Mesenchymal stem cell (in vitro differentiated cells and primary cell): ENCODE measurements around the gene PNCK.
"Not testable (repeated sequence)": the region's sequence is repeated elsewhere in the genome, so short reads cannot be mapped to it uniquely, and the experiment has no call there.

Source experiments
- DNase-seq: peaks from one replicate; pipeline ENCODE4 v3.0.0-alpha.2; 2013
- H2AFZ ChIP-seq: one replicate; pipeline ENCODE4 v1.6.1; 2013; ENCODE audit warnings: low read depth, mild to moderate bottlenecking, control low read depth, inconsistent platforms, low read length, moderate library complexity
- H2AK5ac ChIP-seq: 2 replicates; pipeline ENCODE4 v1.6.1; 2013; ENCODE audit warnings: low read length, moderate library complexity, mild to moderate bottlenecking, inconsistent platforms; ENCODE audit not compliant: severe bottlenecking
- H2BK120ac ChIP-seq: one replicate; pipeline ENCODE4 v1.6.1; 2013; ENCODE audit warnings: low read depth, mild to moderate bottlenecking, inconsistent platforms, low read length, moderate library complexity
- H2BK12ac ChIP-seq, 2 experiments: one replicate each; pipeline ENCODE4 v1.6.1; 2013; ENCODE audit warnings: inconsistent platforms in 2 of 2, low read length in 2 of 2, mild to moderate bottlenecking in 2 of 2, moderate library complexity in 2 of 2, control low read depth in 1 of 2
- H2BK15ac ChIP-seq: one replicate; pipeline ENCODE4 v1.6.1; 2013; ENCODE audit warnings: mild to moderate bottlenecking, low read depth, inconsistent platforms; ENCODE audit not compliant: poor library complexity, severe bottlenecking
- H2BK5ac ChIP-seq: 2 replicates; pipeline ENCODE4 v1.6.1; 2013; ENCODE audit warnings: low read depth, mild to moderate bottlenecking, low read length, control low read depth, inconsistent platforms; ENCODE audit not compliant: poor library complexity, severe bottlenecking
- H3K14ac ChIP-seq, 2 experiments: one replicate each; pipeline ENCODE4 v1.6.1; 2013; ENCODE audit warnings: inconsistent platforms in 2 of 2, low read length in 2 of 2, control low read depth in 1 of 2, mild to moderate bottlenecking in 1 of 2, moderate library complexity in 1 of 2
- H3K18ac ChIP-seq, 2 experiments: one replicate each; pipeline ENCODE4 v1.6.1; 2013; ENCODE audit warnings: inconsistent platforms in 2 of 2, low read length in 2 of 2, control low read depth in 1 of 2, low read depth in 1 of 2, mild to moderate bottlenecking in 1 of 2
- H3K23ac ChIP-seq, 2 experiments: one replicate each; pipeline ENCODE4 v1.6.1; 2013; ENCODE audit warnings: inconsistent platforms in 2 of 2, low read length in 2 of 2, mild to moderate bottlenecking in 2 of 2, moderate library complexity in 2 of 2, control low read depth in 1 of 2
- H3K27ac ChIP-seq: 2 replicates; pipeline ENCODE4 v1.5.1; 2013; ENCODE audit warnings: mild to moderate bottlenecking, moderate library complexity, low read length, control low read depth, inconsistent platforms; ENCODE audit not compliant: poor library complexity, severe bottlenecking
- H3K27me3 ChIP-seq, 2 experiments: 2 replicates each; pipeline versions ENCODE4 v1.6.1 to v1.7.0; 2013; ENCODE audit warnings: low read length in 2 of 2, mild to moderate bottlenecking in 2 of 2, moderate library complexity in 2 of 2, control low read depth in 1 of 2, inconsistent platforms in 1 of 2; ENCODE audit not compliant: control insufficient read depth in 1 of 2, insufficient read depth in 1 of 2
- H3K36me3 ChIP-seq, 2 experiments: 2 replicates each; pipeline versions ENCODE4 v1.6.1 to v1.7.0; 2013; ENCODE audit warnings: low read length in 2 of 2, control low read depth in 1 of 2, inconsistent platforms in 1 of 2, low read depth in 1 of 2, mild to moderate bottlenecking in 1 of 2; ENCODE audit not compliant: insufficient read depth in 2 of 2, control insufficient read depth in 1 of 2
- H3K4ac ChIP-seq, 2 experiments: one replicate each; pipeline ENCODE4 v1.6.1; 2013; ENCODE audit warnings: inconsistent platforms in 2 of 2, low read length in 2 of 2, mild to moderate bottlenecking in 2 of 2, moderate library complexity in 2 of 2, control low read depth in 1 of 2, low read depth in 1 of 2
- H3K4me1 ChIP-seq: 2 replicates; pipeline ENCODE4 v1.6.1; 2013; ENCODE audit warnings: low read depth, low read length, control low read depth; ENCODE audit not compliant: control insufficient read depth, insufficient read depth
- H3K4me2 ChIP-seq: 2 replicates; pipeline ENCODE4 v1.6.1; 2013; ENCODE audit warnings: low read length, mild to moderate bottlenecking, inconsistent platforms; ENCODE audit not compliant: poor library complexity, severe bottlenecking
- H3K4me3 ChIP-seq, 2 experiments: 2 replicates each; pipeline versions ENCODE4 v1.5.1 to v1.7.0; 2013; ENCODE audit warnings: low read length in 2 of 2, mild to moderate bottlenecking in 2 of 2, control low read depth in 1 of 2, low read depth in 1 of 2; ENCODE audit not compliant: insufficient read depth in 1 of 2
- H3K79me1 ChIP-seq: replicated peaks from 2 replicates; pipeline ENCODE4 v1.6.1; 2013; ENCODE audit warnings: mild to moderate bottlenecking, control low read depth, low read length, inconsistent platforms; ENCODE audit not compliant: poor library complexity, severe bottlenecking
- H3K9ac ChIP-seq: 2 replicates; pipeline ENCODE4 v1.7.0; 2013; ENCODE audit warnings: mild to moderate bottlenecking, low read length, moderate library complexity
- H3K9me3 ChIP-seq: 2 replicates; pipeline ENCODE4 v1.7.0; 2013; ENCODE audit warnings: mild to moderate bottlenecking, low read length; ENCODE audit not compliant: control insufficient read depth
- H4K8ac ChIP-seq: one replicate; pipeline ENCODE4 v1.6.1; 2013; ENCODE audit warnings: inconsistent platforms, mild to moderate bottlenecking, low read length, moderate library complexity
- H4K91ac ChIP-seq: one replicate; pipeline ENCODE4 v1.6.1; 2013; ENCODE audit warnings: mild to moderate bottlenecking, low read length, inconsistent platforms
- WGBS: methylation state at CpG from one replicate; pipeline ENCODE4 v1.1.7; 2013; ENCODE audit warnings: mixed read lengths; 5-methylcytosine and 5-hydroxymethylcytosine counted together

The PNCK gene

GRCh38 chrX:153683486-153683885 lies 9.9 kb upstream of the PNCK start:
- not testable (repeated sequence) for DNase-seq, H3K4me2 ChIP-seq, H3K79me1 ChIP-seq, H2BK5ac ChIP-seq, H2BK12ac ChIP-seq, H3K4ac ChIP-seq, H3K36me3 ChIP-seq, H3K27ac ChIP-seq, H3K18ac ChIP-seq, H3K23ac ChIP-seq, H3K4me1 ChIP-seq, H2AFZ ChIP-seq, H2BK120ac ChIP-seq, H3K4me3 ChIP-seq, H3K9me3 ChIP-seq, H2BK15ac ChIP-seq, H2AK5ac ChIP-seq, H3K9ac ChIP-seq, H4K8ac ChIP-seq, H3K14ac ChIP-seq, H4K91ac ChIP-seq
- peaks cover 11 to 45% of the 10 kb centered on the region in 2 experiments for H3K27me3 ChIP-seq
- WGBS: 96% methylated on average over 7 of the region's 8 CpGs

DNA sequence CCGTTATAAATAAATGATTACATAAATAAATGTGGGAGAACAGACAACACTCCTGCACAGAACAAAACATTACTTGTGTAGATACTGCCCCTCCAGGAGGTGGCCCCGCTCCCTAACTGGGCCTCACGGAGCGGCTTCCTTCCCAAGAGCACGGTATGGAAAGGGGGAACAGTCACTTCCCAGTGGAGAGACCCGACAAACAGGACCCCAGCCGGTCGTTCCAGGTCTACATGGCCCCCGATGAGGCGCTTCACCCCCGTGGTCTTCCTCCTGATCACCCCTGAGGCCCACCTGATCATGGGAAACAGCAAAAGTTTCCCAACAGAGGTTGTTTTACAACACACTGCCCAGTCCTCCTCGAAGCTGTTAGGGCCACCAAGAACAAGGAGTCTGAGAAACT lies 7.6 kb upstream of the PNCK start:
- Histone ChIP-seq H4K8ac (no peak overlapping the region), H3K4ac (no peak overlapping the region), H2BK15ac (no peak overlapping the region), H2BK120ac (no peak overlapping the region), H3K18ac (no peak overlapping the region), H3K23ac (no peak overlapping the region), H3K4me3 (no peak overlapping the region), H3K14ac (no peak overlapping the region), H3K36me3 (no peaks in the 10 kb centered on the region), H3K27ac (no peak overlapping the region), H2AK5ac (no peak overlapping the region), H3K4me2 (no peak overlapping the region), H3K9me3 (peaks cover 5% of the 10 kb centered on the region), H3K27me3 (peaks cover 11 to 52% of the 10 kb centered on the region in 2 experiments), H2BK5ac (no peak overlapping the region), H2AFZ (no peak overlapping the region), H3K9ac (no peak overlapping the region), H3K4me1 (no peaks in the 10 kb centered on the region), H2BK12ac (no peak overlapping the region), H3K79me1 (no peaks in the 10 kb centered on the region), H4K91ac (no peak overlapping the region)
- 85% methylated on average over 11 of the region's 12 CpGs for WGBS
- DNase-seq: no peak

- H3K9me3 ChIP-seq: no peaks in the 10 kb centered on the region
- H4K91ac ChIP-seq: no peak overlapping the region
- H3K14ac ChIP-seq: no peak overlapping the region
- no peak overlapping the region for H2AFZ ChIP-seq
- no peak overlapping the region for H3K4ac ChIP-seq
- no peak overlapping the region for H2BK5ac ChIP-seq
- no peak overlapping the region for H2BK12ac ChIP-seq
- H3K27ac ChIP-seq: no peak overlapping the region
- 76% methylated on average over 27 of the region's 27 CpGs for WGBS
- H3K4me2 ChIP-seq: no peak overlapping the region
- H2BK15ac ChIP-seq: no peak overlapping the region
- DNase-seq: no peak
- H4K8ac ChIP-seq: no peak overlapping the region
- no peak overlapping the region for H3K4me3 ChIP-seq
- no peak overlapping the region for H2AK5ac ChIP-seq
- no peak overlapping the region for H3K18ac ChIP-seq
- peaks cover 17 to 64% of the 10 kb centered on the region in 2 experiments for H3K27me3 ChIP-seq
- no peaks in the 10 kb centered on the region for H3K36me3 ChIP-seq
- H3K79me1 ChIP-seq: no peaks in the 10 kb centered on the region
- H3K4me1 ChIP-seq: peaks cover 2% of the 10 kb centered on the region
- H2BK120ac ChIP-seq: no peak overlapping the region
- H3K9ac ChIP-seq: no peak overlapping the region
- H3K23ac ChIP-seq: no peak overlapping the region
Observed at GRCh38 chrX:153674219-153674851, 722 bp upstream of the PNCK start.

DNA sequence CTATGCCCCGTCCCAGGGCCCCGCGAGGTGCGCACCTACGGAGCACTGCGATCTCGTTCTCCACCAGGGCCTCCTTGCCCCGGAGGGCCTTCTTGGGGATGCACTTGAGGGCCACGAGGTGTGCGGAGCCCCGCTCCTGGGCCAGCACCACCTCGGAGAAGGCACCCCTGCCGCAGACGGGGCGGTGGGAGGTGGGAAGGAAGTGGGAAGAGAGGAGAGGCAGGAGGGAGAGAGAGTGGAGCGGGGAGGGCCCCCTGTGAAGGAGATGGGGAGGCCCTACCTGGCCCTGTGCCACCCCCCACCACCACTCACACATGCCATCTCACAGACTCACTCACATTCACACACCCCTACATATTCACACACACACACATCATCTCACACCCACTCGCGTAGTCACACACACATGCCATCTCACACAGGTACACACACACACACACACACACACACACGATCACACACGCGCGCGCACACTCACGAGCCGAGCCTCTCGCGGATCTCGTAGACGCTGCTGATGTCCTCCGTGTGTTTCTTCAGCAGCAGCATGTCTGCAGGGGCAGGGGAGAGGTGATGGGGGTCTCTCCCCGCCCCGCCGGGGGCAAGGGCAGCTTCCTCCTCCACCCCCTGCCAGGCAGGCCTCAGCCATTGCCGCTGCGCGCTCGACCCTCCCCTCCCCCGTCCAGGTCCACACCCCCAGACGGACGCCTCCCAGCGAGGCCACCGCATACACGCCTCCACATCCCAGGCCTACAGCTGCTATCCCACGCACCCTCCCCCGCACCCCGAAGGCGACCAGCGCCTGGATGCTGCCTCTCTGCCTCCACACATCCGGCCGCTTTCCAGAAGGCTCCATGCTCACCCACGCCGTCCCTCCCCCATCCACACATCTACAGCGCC lies 834 bp downstream of the PNCK start:
- no peaks in the 10 kb centered on the region for H3K79me1 ChIP-seq
- H3K4me2 ChIP-seq: no peak overlapping the region
- no peaks in the 10 kb centered on the region for H3K36me3 ChIP-seq
- H2BK5ac ChIP-seq: no peak overlapping the region
- no peak overlapping the region for H4K8ac ChIP-seq
- H2AK5ac ChIP-seq: no peak overlapping the region
- no peak overlapping the region for H3K23ac ChIP-seq
- DNase-seq: no peak
- H3K14ac ChIP-seq: no peak overlapping the region
- H3K4me3 ChIP-seq: no peak overlapping the region
- no peak overlapping the region for H2BK120ac ChIP-seq
- peaks cover 2% of the 10 kb centered on the region for H3K4me1 ChIP-seq
- H3K4ac ChIP-seq: no peak overlapping the region
- H3K18ac ChIP-seq: no peak overlapping the region
- no peaks in the 10 kb centered on the region for H3K9me3 ChIP-seq
- no peak overlapping the region for H3K9ac ChIP-seq
- H2AFZ ChIP-seq: no peak overlapping the region
- H2BK15ac ChIP-seq: no peak overlapping the region
- WGBS: 39% methylated on average over 12 of the region's 53 CpGs
- H2BK12ac ChIP-seq: no peak overlapping the region
- H3K27me3 ChIP-seq: peaks cover 17 to 55% of the 10 kb centered on the region in 2 experiments
- no peak overlapping the region for H4K91ac ChIP-seq
- no peak overlapping the region for H3K27ac ChIP-seq
